ENCODE measurements around the gene HTR3B. TPM values are rescaled to one million over a fixed set of nuclear protein-coding genes. Genes with fewer than 3 reads are reported as not detected.

Gene HTR3B
- total RNA-seq, 4 donors from 2014 or later = 0.76 TPM; not detected in 3

DNA sequence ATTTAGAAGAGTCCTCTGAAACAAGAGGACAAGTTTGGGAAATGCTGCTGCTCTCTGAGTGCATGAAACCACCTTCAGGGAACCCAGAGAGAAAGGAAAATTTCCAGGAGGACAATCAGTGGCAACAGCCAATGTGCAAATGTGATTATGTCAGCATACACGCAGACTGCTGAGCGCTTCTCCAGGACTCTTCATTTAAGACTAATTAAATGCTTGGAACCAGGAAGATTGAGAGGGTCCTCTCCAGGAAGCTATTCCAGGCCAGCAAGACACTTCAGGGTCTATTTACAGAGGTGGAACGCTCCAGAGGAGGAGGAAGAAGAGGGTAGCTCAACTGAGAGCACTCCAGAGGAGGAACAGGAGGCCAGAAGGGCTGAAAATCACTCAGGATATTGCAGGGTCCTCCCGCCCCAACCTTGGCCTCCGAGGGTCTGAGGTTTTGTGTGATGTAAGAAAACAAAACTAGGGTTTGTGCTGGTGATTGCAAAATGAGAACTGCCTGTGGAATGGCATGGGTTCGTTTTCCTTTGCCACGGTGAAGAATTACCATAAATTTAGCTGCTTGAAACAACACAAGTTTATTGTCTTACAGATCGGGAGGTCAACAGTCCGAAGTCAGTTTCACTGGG lies 56.2 kb downstream of the HTR3B start:
- no peaks in the 10 kb centered on the region for H3K9me3 ChIP-seq
- H3K36me3 ChIP-seq = no peaks in the 10 kb centered on the region
- TF ChIP-seq POLR2A (IDR thresholded peaks at IDR 0.05) = no peak
- no peak for TF ChIP-seq CTCF (IDR thresholded peaks at IDR 0.05)
- no peaks in the 10 kb centered on the region for H3K4me1 ChIP-seq
- no peaks in the 10 kb centered on the region for H3K27me3 ChIP-seq
- DNase-seq = no peak
- no peak overlapping the region for H3K27ac ChIP-seq
- no peak overlapping the region for H3K4me3 ChIP-seq

DNA sequence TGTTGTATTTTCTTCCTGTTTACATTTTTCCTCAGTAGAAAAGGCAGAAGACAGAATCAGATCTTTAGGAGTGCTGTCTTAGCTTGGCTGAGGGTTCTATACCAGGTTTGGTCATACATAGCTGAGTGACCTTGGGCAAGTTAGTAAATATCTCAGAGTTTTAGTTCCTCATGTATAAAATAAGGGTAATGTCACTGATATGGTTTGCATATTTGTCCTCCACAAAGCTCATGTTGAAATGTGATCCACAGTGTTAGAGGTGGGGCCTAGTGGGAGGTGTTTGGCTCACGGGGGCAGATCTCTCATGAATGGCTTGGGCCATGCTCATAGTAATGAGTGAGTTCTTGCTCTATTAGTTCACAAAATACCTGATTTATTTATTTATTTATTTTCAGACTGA lies 62.8 kb downstream of the HTR3B start:
- H3K9me3 ChIP-seq = no peaks in the 10 kb centered on the region
- no peaks in the 10 kb centered on the region for H3K4me1 ChIP-seq
- TF ChIP-seq CTCF (IDR thresholded peaks at IDR 0.05) = no peak
- no peak for TF ChIP-seq POLR2A (IDR thresholded peaks at IDR 0.05)
- no peak overlapping the region for H3K27ac ChIP-seq
- H3K27me3 ChIP-seq = no peaks in the 10 kb centered on the region
- no peak overlapping the region for H3K4me3 ChIP-seq
- DNase-seq = no peak
- H3K36me3 ChIP-seq = no peaks in the 10 kb centered on the region

GRCh38 chr11:113971506-113972195 lies 67.1 kb downstream of the HTR3B start:
- no peak for DNase-seq
- no peaks in the 10 kb centered on the region for H3K36me3 ChIP-seq
- no peak for TF ChIP-seq POLR2A (IDR thresholded peaks at IDR 0.05)
- no peak for TF ChIP-seq CTCF (IDR thresholded peaks at IDR 0.05)
- no peaks in the 10 kb centered on the region for H3K27me3 ChIP-seq
- no peaks in the 10 kb centered on the region for H3K9me3 ChIP-seq
- no peak overlapping the region for H3K4me3 ChIP-seq
- peaks cover 0 to 2% (median 0%) of the 10 kb centered on the region in 4 donors for H3K4me1 ChIP-seq
- no peak overlapping the region for H3K27ac ChIP-seq

- TF ChIP-seq POLR2A (IDR thresholded peaks at IDR 0.05) (no peak), CTCF (IDR thresholded peaks at IDR 0.05) (no peak)
- Histone ChIP-seq H3K27ac (no peak within 1 kb of the TSS), H3K27me3 (no peaks in the 10 kb centered on the region), H3K4me3 (no peak within 1 kb of the TSS), H3K4me1 (peaks cover 0 to 2% (median 0%) of the 10 kb centered on the region in 4 donors), H3K9me3 (no peaks in the 10 kb centered on the region), H3K36me3 (no peaks in the 10 kb centered on the region)
- peak in 1 of 3 donors; percentile 56 for DNase-seq
These were observed 70.3 kb downstream of the HTR3B start, which contains the start of gene HTR3A for GRCh38 chr11:113974741-113975470. TSS of gene HTR3A (plus strand) at chr11:113975108. CDS start at chr11:113975326, 218 bp downstream.

- no peaks in the 10 kb centered on the region for H3K27me3 ChIP-seq
- TF ChIP-seq POLR2A (IDR thresholded peaks at IDR 0.05) = no peak
- TF ChIP-seq CTCF (IDR thresholded peaks at IDR 0.05) = no peak
These were observed 72.5 kb downstream of the HTR3B start for GRCh38 chr11:113977071-113977490.

More at GRCh38 chr11:113977071-113977490, 72.5 kb downstream of the HTR3B start:
- Histone ChIP-seq H3K4me3 (no peak overlapping the region), H3K36me3 (no peaks in the 10 kb centered on the region), H3K27ac (peak overlapping the region in 2 of 4 donors; percentile 12 to 66), H3K4me1 (peaks cover 0 to 2% (median 0%) of the 10 kb centered on the region in 4 donors), H3K9me3 (no peaks in the 10 kb centered on the region)
- DNase-seq = peak in 2 of 3 donors; percentile 38 to 55

Data from Peyer's patch (tissue), 4 donors.